Central memory CD8-positive, alpha-beta T cell (primary cell): Measurements from ENCODE around the gene WBP1L.
"Not testable (repeated sequence)": the region's sequence is repeated elsewhere in the genome, so short reads cannot be mapped to it uniquely, and the experiment has no call there.

Experiments used
- ATAC-seq: fragments of 150-1000 bp; cut with Tn5 transposase; replicated peaks from 2 replicates; pipeline ENCODE4 v1.10.0; 2022; ENCODE audit warnings: mild to moderate bottlenecking, moderate FRiP score, moderate number of reproducible peaks; ENCODE audit not compliant: poor library complexity, severe bottlenecking; ENCODE audit errors: extremely low read depth
- DNase-seq, 2 donors: peaks; one replicate each; pipeline ENCODE4 v3.0.0; 2021; ENCODE audit warnings: low spot score in 2 of 2
- H3K27ac Mint-ChIP-seq: one replicate; pipeline ENCODE4 v1.8.0; 2022; ENCODE audit warnings: low read depth, mild to moderate bottlenecking, moderate library complexity, mixed read lengths
- H3K27me3 Mint-ChIP-seq: one replicate; pipeline ENCODE4 v1.8.0; 2022; ENCODE audit warnings: mixed read lengths
- H3K36me3 Mint-ChIP-seq: one replicate; pipeline ENCODE4 v1.8.0; 2022; ENCODE audit warnings: mild to moderate bottlenecking, moderate library complexity, mixed read lengths; ENCODE audit not compliant: insufficient read depth
- H3K4me1 Mint-ChIP-seq: one replicate; pipeline ENCODE4 v1.8.0; 2022; ENCODE audit warnings: mixed read lengths
- H3K4me3 Mint-ChIP-seq: one replicate; pipeline ENCODE4 v1.8.0; 2022; ENCODE audit warnings: mild to moderate bottlenecking, moderate library complexity, mixed read lengths
- H3K9me3 Mint-ChIP-seq: one replicate; pipeline ENCODE4 v1.8.0; 2022; ENCODE audit warnings: mixed read lengths

The WBP1L gene

DNA sequence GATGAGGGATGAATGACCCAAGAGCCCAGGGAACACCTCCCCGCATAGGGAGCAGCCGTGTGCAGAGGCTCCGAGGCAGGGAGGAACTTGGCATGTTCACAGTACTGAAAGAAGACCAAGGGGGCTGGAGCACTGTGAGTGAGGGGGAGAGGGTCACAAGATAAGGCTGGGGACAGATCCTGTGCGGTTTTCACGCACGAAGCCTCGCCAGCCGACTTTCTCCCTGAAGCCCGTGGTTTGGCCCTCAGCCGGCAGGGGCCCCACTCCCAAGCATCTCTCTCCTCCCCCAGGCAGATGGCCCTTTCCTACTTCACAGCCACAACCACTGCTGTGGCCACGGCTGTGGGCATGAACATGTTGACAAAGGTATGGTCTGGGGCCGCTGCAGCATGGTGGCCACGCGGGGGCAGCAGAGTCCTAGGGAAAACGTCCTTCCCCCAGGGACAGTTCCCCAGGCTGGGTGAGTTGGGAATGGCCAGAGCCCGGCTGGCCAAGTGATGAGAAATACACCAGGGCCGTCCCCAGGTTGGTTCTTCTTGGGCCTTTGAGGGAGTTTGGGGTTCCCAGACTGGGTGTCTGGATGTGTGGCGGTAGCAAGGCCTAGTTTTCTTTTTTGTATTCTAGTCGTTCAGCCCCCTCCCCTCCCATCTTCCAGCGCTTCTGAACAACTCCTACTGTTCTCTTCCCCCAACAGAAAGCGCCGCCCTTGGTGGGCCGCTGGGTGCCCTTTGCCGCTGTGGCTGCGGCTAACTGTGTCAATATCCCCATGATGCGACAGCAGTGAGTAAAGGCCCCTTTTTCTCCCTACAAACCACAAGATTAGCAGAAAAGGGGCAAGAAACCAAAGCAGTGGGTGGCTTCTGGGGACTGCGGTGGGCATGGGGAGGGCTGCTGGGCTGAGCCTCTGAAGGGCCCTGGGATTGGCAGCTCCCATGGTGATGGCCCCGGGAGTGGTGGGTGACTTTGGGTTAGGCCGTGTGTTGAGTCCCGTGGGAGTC lies 14.4 kb upstream of the WBP1L start:
- H3K4me3 Mint-ChIP-seq, result no peak overlapping the region
- no peaks in the 10 kb centered on the region for H3K9me3 Mint-ChIP-seq
- peaks cover 10% of the 10 kb centered on the region for H3K36me3 Mint-ChIP-seq
- H3K27me3 Mint-ChIP-seq, result no peaks in the 10 kb centered on the region
- peaks cover 8% of the 10 kb centered on the region for H3K4me1 Mint-ChIP-seq
- H3K27ac Mint-ChIP-seq, result peak overlapping the region; percentile 4
- ATAC-seq (no peak), DNase-seq (peak in 1 of 2 donors; percentile 29)

DNA sequence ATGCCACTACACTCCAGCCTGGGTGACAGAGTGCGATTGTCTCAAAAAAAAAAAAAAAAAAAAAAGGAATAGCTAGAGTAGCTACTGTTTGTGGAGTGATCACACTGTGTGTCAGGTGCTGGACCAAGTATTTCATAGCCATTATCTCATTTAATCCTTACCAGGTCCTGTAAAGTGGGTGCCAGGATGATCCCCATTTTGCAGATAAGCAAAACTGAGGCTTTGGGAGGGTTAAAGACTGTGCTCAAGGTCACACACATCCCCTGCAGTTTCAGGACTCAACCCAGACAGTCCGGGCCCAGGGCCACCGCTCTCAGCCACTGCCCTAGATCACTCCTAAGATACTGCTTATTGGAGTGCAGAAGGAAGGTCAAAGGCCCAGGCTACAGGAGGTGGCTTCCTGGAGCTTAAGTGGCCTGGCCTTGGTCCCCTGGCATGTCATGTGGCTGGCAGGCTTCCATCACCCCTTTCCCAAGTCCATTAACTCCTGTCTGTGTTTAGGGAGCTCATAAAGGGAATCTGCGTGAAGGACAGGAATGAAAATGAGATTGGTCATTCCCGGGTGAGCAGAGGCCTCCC lies 12.4 kb upstream of the WBP1L start:
- no peaks in the 10 kb centered on the region for H3K9me3 Mint-ChIP-seq

DNA sequence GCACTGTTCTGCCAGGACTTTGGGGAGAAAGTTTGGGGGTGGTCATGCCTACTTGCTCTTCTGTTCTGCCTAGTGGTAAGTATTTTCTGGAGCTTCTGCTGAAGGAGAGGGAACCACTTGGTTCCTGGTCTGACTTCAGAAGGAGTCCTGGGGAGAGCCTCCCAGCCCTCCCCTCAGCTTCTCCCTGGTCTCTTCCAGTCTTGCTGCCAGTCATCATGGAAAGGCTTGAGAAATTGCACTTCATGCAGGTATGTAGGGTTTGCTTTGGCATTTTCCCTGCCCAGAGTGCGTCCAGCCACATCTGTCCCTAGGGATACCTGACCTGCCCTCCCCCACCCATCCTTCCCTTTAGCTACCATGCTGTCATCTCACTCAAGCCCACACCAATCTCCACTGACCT lies 11.1 kb upstream of the WBP1L start:
- Mint-ChIP-seq H3K27ac (no peak overlapping the region), H3K36me3 (peaks cover 9% of the 10 kb centered on the region), H3K4me3 (no peak overlapping the region), H3K4me1 (peaks cover 8% of the 10 kb centered on the region), H3K9me3 (no peaks in the 10 kb centered on the region), H3K27me3 (no peaks in the 10 kb centered on the region)
- DNase-seq (no peak), ATAC-seq (no peak)

More for the DNA sequence above, 12.4 kb upstream of the WBP1L start:
- Mint-ChIP-seq H3K27me3 (no peaks in the 10 kb centered on the region), H3K27ac (no peak overlapping the region), H3K4me3 (no peak overlapping the region), H3K4me1 (peaks cover 8% of the 10 kb centered on the region), H3K36me3 (peaks cover 12% of the 10 kb centered on the region)
- no peak for DNase-seq
- no peak for ATAC-seq

DNA sequence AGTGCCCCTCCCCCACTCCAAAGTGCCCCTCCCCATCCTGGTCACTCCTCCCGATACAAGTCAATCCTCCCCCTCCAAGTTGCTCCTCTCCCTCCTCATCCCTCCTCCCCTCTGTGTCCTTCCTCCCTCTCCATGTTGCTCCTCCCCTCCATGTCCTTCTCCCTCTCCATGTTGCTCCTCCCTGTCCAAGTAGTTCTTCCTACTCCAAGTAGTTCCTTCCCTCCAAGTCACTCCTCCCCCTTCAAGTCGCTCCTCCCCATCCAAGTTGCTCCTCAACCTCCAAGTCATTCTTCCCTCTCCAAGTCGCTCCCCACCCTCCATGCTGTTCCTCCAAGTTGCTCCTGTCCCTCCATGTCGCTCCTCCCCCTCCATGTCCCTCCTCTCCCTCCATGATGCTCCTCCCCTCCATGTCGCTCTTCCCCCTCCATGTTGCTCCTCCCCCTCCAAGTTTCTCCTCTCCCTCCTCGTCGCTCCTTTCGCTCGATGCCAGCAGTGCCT lies 8.6 kb upstream of the WBP1L start:
- H3K4me1 Mint-ChIP-seq, result no peaks in the 10 kb centered on the region
- DNase-seq (no peak), ATAC-seq (no peak)
- H3K36me3 Mint-ChIP-seq, result peaks cover 8% of the 10 kb centered on the region
- no peak overlapping the region for H3K27ac Mint-ChIP-seq
- no peak overlapping the region for H3K4me3 Mint-ChIP-seq
- H3K9me3 Mint-ChIP-seq, result no peaks in the 10 kb centered on the region
- H3K27me3 Mint-ChIP-seq, result no peaks in the 10 kb centered on the region

DNA sequence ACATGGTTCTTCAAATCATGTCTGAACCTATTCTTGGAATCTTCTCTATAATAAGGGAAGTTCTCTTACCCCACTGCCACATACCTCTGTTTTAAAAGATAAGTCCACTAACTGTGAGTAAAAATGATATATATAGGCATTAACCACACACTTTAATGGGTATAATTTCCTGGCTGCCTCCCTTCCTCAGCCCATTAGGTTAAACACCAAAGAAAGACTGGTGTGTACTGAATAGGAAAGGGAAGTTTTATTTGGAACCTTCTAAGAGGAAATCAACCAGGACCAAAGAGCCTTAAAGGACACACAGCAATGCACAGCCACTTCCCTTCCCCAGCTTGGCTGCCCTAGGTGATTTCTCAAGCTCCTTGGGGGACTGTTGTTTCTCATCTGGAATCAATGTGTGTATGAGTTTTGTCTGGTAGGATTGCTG lies 5.0 kb upstream of the WBP1L start:
- Mint-ChIP-seq H3K9me3 (peaks cover 6% of the 10 kb centered on the region), H3K4me1 (peaks cover 10% of the 10 kb centered on the region), H3K36me3 (peaks cover 8% of the 10 kb centered on the region), H3K4me3 (no peak overlapping the region), H3K27me3 (no peaks in the 10 kb centered on the region), H3K27ac (no peak overlapping the region)
- ATAC-seq (no peak), DNase-seq (no peak)

DNA sequence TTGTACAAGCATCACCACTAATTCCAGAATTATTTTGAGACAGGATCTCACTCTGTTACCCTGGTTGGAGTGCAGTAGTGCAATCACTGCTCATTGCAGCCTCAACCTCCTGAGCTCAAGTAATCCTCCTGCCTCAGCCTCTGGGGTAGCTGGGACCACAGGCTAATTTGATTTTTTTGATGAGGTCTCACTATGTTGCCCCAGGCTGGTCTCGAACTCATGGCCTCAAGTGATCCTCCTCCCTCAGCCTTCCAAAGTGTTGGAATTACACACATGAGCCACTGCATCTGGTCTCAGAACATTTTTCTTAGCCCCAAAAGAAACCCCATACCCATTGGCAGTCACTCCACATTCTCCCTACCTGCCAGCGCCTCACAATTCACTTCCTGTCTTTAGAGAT lies 3.5 kb upstream of the WBP1L start:
- Mint-ChIP-seq H3K9me3 (peaks cover 6% of the 10 kb centered on the region), H3K27ac (no peak overlapping the region), H3K36me3 (peaks cover 9% of the 10 kb centered on the region), H3K4me1 (peaks cover 25% of the 10 kb centered on the region), H3K4me3 (no peak overlapping the region), H3K27me3 (no peaks in the 10 kb centered on the region)
- no peak for ATAC-seq
- DNase-seq, result no peak

DNA sequence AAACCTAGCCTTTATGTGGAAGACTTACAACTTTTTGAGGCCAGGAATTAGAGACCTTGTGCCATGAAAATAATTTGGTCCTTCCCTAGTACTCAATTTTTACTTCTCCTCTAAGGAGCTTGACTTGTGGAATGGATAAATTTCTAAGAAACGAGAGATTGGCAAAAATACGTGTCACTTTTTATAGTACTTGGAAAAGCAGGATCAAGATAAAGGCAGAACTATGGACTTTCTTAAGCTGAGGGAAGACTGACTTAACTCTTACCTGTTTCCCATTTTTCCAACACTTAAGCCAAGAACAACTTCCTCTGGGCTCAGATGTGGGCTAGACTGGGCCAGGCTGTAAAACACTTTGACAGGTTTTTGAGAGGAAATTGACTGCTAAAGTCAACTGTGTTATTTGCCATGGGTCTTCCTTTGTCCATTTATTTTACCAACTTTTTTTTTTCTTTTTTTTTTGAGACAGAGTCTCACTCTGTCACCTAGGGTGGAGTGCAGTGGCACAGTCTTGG lies 2.0 kb upstream of the WBP1L start:
- H3K4me3 Mint-ChIP-seq, result no peak overlapping the region
- H3K4me1 Mint-ChIP-seq, result peaks cover 41% of the 10 kb centered on the region
- H3K36me3 Mint-ChIP-seq, result peaks cover 9% of the 10 kb centered on the region
- H3K27me3 Mint-ChIP-seq, result no peaks in the 10 kb centered on the region
- no peak overlapping the region for H3K27ac Mint-ChIP-seq
- DNase-seq (no peak), ATAC-seq (no peak)
- peaks cover 6% of the 10 kb centered on the region for H3K9me3 Mint-ChIP-seq

DNA sequence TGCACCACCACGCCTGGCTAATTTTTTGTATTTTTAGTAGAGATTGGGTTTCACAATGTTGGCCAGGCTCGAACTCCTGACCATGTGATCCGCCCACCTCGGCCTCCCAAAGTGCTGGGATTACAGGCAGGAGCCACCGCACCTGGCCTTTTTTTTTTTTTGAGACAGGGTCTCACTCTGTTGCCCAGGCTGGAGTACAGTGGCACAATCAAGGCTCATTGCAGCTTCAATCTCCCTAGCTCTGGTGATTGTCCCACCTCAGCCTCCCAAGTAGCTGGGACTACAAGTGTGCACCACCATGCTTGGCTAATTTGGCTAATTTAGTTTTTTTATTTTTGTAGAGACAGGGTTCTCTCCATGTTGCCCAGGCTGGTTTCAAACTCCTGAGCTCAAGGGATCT lies 1.4 kb upstream of the WBP1L start:
- not testable (repeated sequence) for DNase-seq, ATAC-seq, H3K27me3 Mint-ChIP-seq, H3K9me3 Mint-ChIP-seq, H3K36me3 Mint-ChIP-seq
- Mint-ChIP-seq H3K27ac (peak overlapping the region; percentile 14), H3K4me1 (peaks cover 43% of the 10 kb centered on the region), H3K4me3 (peak overlapping the region; percentile 88)

DNA sequence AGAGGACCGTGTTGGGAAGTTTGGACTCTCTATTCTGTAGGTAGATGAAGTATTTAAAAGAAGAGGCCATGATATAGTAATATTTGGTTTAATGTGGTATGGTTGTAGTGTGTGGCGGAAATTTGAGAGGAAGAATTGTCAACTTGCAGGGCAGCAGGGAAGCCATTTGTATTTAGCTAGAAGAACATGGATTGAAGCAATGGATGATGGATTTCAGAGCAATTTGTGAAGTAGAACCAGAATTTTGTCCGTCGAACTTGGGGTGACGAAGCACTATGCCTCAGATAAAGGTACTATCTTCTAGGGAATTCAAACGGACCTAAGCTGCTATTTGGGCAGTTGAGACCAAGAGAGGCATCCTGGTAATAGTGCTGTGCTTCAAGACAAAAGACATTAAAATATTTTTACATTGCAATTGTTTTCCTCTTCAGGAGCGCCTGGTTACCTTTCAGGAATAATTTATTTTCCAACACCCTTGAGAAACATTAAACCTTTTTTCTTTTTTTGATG lies 615 bp upstream of the WBP1L start:
- H3K36me3 Mint-ChIP-seq, result peaks cover 12% of the 10 kb centered on the region
- H3K27ac Mint-ChIP-seq, result peak overlapping the region; percentile 91
- no peak for DNase-seq
- no peaks in the 10 kb centered on the region for H3K27me3 Mint-ChIP-seq
- H3K4me3 Mint-ChIP-seq, result peak overlapping the region; percentile 88
- no peak for ATAC-seq
- H3K4me1 Mint-ChIP-seq, result peaks cover 44% of the 10 kb centered on the region
- peaks cover 6% of the 10 kb centered on the region for H3K9me3 Mint-ChIP-seq

DNA sequence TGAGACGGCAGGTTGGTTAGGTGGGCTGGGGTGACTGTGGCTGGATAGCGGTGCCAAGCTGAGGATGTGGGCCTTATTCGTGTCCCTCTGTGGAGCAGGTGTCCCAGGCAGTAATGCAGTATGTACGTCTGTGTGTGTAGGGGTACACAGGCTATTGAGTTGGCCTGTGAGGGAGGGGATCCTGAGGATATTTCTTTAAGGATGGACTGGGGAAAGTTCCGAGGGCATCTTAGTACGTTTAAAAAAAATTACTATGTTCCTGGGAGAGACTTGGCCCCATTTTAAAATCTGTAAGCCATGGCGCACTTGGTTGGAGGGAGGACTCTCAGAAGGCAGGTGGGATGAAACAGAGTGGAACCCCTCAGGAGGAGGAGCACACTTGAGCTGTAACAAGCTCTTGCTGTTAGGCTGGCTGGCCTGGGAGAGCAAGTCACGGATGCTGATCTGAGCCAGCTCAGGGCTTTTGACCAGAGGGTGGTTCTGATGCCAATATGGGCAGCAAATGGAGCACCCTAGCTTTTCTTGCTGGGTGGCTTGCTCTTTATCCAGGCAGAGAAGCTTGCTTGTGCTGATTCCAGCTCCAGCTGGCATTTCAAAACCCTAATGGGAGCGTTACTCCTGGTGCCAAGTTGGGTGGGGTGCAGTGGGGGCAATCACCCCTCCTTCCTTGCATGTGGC lies 765 bp downstream of the WBP1L start:
- Mint-ChIP-seq H3K36me3 (peaks cover 13% of the 10 kb centered on the region), H3K4me1 (peaks cover 53% of the 10 kb centered on the region), H3K27me3 (no peaks in the 10 kb centered on the region), H3K27ac (peak overlapping the region; percentile 91), H3K4me3 (peak overlapping the region; percentile 88), H3K9me3 (peaks cover 6% of the 10 kb centered on the region)
- ATAC-seq (peak; percentile 27), DNase-seq (no peak)

DNA sequence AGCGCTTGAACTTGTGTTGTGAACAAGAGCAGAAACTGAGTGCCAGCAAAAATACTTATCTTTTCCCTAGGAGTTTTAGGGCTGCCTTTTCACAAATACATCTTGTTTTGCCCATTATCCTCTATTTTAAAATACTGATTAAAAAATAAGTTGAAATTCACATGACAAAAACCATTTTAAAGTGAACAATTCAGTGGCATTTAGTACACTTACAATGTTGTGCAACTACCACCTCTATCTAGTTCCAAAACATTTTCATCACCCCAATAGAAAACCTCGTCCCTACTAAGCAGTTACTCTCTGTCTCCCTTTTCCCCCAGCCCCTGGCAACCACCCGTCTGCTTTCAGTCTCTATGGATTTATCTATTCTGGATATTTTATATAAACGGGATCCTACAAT lies 1.4 kb downstream of the WBP1L start:
- ATAC-seq, result no peak
- Mint-ChIP-seq H3K27me3 (no peaks in the 10 kb centered on the region), H3K9me3 (peaks cover 6% of the 10 kb centered on the region), H3K27ac (peak overlapping the region; percentile 56), H3K4me1 (peaks cover 53% of the 10 kb centered on the region), H3K36me3 (peaks cover 13% of the 10 kb centered on the region), H3K4me3 (peak overlapping the region; percentile 88)
- DNase-seq, result no peak

DNA sequence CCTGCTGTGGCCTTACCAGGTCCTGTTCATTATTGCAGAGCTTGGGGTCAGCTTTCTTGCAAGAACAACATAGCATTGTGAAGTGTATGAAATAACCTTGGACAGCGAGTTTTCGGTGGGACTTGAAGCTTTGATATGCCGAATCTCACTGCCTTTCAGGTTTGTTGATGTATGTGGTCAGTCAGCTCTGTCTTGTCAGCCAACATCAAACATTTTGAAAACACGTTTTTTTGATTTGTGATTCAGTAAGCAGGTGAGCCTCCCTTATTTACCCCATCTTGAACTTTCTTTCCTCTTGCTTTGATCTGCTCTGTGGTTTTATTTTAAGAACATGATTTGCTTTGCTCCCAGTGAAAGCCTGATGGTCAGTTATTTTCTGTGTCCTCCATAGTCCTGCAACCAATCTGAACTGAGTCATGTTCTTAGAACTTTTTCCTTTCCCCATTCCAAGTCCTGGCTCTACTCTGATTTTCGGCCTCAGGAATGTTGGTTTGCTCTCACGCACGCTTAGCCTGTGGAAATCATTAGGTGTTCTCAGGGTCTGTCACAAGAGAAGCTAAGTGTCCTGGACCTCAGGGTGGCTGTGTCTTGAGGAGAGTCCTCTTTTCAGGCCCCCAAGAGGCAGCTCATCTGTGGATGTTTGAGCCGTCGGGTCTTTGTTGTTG lies 8.7 kb downstream of the WBP1L start:
- H3K27me3 Mint-ChIP-seq, result no peaks in the 10 kb centered on the region
- no peak overlapping the region for H3K4me3 Mint-ChIP-seq
- peaks cover 15% of the 10 kb centered on the region for H3K36me3 Mint-ChIP-seq
- no peak for ATAC-seq
- no peaks in the 10 kb centered on the region for H3K9me3 Mint-ChIP-seq
- peaks cover 43% of the 10 kb centered on the region for H3K4me1 Mint-ChIP-seq
- H3K27ac Mint-ChIP-seq, result no peak overlapping the region
- DNase-seq, result no peak
